ENCODE measurements around the gene ZNF500. TPM values are rescaled to one million over a fixed set of nuclear protein-coding genes. Genes with fewer than 3 reads are reported as not detected.

Gene ZNF500
- total RNA-seq, 1 experiment from 2014 or later, result 20.1 TPM

GRCh38 chr16:4706871-4707270 is 60.1 kb downstream of the ZNF500 start:
- no peaks in the 10 kb centered on the region for H3K4me1 ChIP-seq (ENCODE audit: control insufficient read depth in 1 of 2, insufficient read depth in 2 of 2, low read length in 2 of 2)
- POLR2A ChIA-PET, result no interaction called here
- no peaks in the 10 kb centered on the region for H4K20me1 ChIP-seq (ENCODE audit: insufficient read depth)
- TF ChIP-seq POLR2AphosphoS5 (IDR thresholded peaks at IDR 0.05; ENCODE audit: low read depth, low read length) (no peak), REST (IDR thresholded peaks at IDR 0.05; ENCODE audit: low read depth) (no peak), MAX (IDR thresholded peaks at IDR 0.05) (no peak)
- intact Hi-C loops (cut with micrococcal nuclease), result no loop called here
- peaks cover 7 to 20% of the 10 kb centered on the region in 2 experiments for H3K36me3 ChIP-seq (ENCODE audit: control insufficient read depth in 1 of 2, insufficient read depth in 2 of 2, low read length in 2 of 2)
- no peak overlapping the region for H3K27ac ChIP-seq (ENCODE audit: low read depth, low read length)
- no TSS peak for BruUV-seq (replicated peaks)
- RAD21 ChIA-PET (ENCODE audit: low non-redundant PET in 1 of 2, low total read pairs in 2 of 2, uncharacterized antibody in 2 of 2, unreplicated experiment in 2 of 2), result no interaction called here
- no peak overlapping the region for H3K4me3 ChIP-seq (replicated peaks in 1 of 2; ENCODE audit: low read depth in 1 of 2, low read length in 2 of 2)
- H3K4me2 ChIP-seq (ENCODE audit: low read length), result no peak overlapping the region
- no peaks in the 10 kb centered on the region for H3K9me2 ChIP-seq (ENCODE audit: insufficient read depth)
- H3K79me2 ChIP-seq (ENCODE audit: insufficient read depth, low read length), result 0 out of 2 replicates have a peak, but pooled peaks cover 4% of the 10 kb centered on the region
- no peaks in the 10 kb centered on the region for H3K9me3 ChIP-seq (ENCODE audit: control insufficient read depth in 1 of 2, insufficient read depth in 1 of 2, low read depth in 1 of 2, low read length in 2 of 2)
- no peak overlapping the region for H3K9ac ChIP-seq (ENCODE audit: low read length)
- no peak for ATAC-seq
- CTCF ChIA-PET, result no interaction called here
- no peak for DNase-seq (ENCODE audit: low read depth, low spot score)
- no peaks in the 10 kb centered on the region for H3K27me3 ChIP-seq (ENCODE audit: insufficient read depth, low read length)
- no peak overlapping the region for H2AFZ ChIP-seq (ENCODE audit: low read depth, low read length, poor library complexity, severe bottlenecking)

GRCh38 chr16:4704913-4705312 is 62.0 kb downstream of the ZNF500 start:
- no TSS peak for BruUV-seq (replicated peaks)
- ATAC-seq (no peak), DNase-seq (ENCODE audit: low read depth, low spot score) (no peak)
- H2AFZ ChIP-seq (ENCODE audit: low read depth, low read length, poor library complexity, severe bottlenecking), result no peak overlapping the region
- H3K4me3 ChIP-seq (replicated peaks in 1 of 2; ENCODE audit: low read depth in 1 of 2, low read length in 2 of 2), result no peak overlapping the region
- no peaks in the 10 kb centered on the region for H3K4me1 ChIP-seq (ENCODE audit: control insufficient read depth in 1 of 2, insufficient read depth in 2 of 2, low read length in 2 of 2)
- no peaks in the 10 kb centered on the region for H3K9me2 ChIP-seq (ENCODE audit: insufficient read depth)
- ChIA-PET RAD21 (ENCODE audit: low non-redundant PET in 1 of 2, low total read pairs in 2 of 2, uncharacterized antibody in 2 of 2, unreplicated experiment in 2 of 2) (no interaction called here), CTCF (interaction anchor here (0.6 kb wide), 1 partner anchor 10 kb away, joined by 3 read pairs; no protein-coding TSS in a partner anchor), POLR2A (interaction anchor here (0.6 to 1.1 kb wide), 2 partner anchors 11 to 12 kb away, joined by 3 read pairs; no protein-coding TSS in a partner anchor)
- H3K79me2 ChIP-seq (ENCODE audit: insufficient read depth, low read length), result 0 out of 2 replicates have a peak, but pooled peaks cover 2% of the 10 kb centered on the region
- no peak overlapping the region for H3K9ac ChIP-seq (ENCODE audit: low read length)
- H3K9me3 ChIP-seq (ENCODE audit: control insufficient read depth in 1 of 2, insufficient read depth in 1 of 2, low read depth in 1 of 2, low read length in 2 of 2), result no peaks in the 10 kb centered on the region
- intact Hi-C loops (cut with micrococcal nuclease), result no loop called here
- H4K20me1 ChIP-seq (ENCODE audit: insufficient read depth), result no peaks in the 10 kb centered on the region
- H3K27me3 ChIP-seq (ENCODE audit: insufficient read depth, low read length), result no peaks in the 10 kb centered on the region
- H3K27ac ChIP-seq (ENCODE audit: low read depth, low read length), result no peak overlapping the region
- H3K4me2 ChIP-seq (ENCODE audit: low read length), result no peak overlapping the region
- TF ChIP-seq TCF7L2 (IDR thresholded peaks at IDR 0.05; ENCODE audit: borderline replicate concordance, extremely low read depth, insufficient read depth, insufficient read length) (no peak), YY1 (IDR thresholded peaks at IDR 0.05; ENCODE audit: extremely low read depth, insufficient replicate concordance, low read depth, low read length) (no peak), REST (IDR thresholded peaks at IDR 0.05; ENCODE audit: low read depth) (no peak)
- peaks cover 8 to 14% of the 10 kb centered on the region in 2 experiments for H3K36me3 ChIP-seq (ENCODE audit: control insufficient read depth in 1 of 2, insufficient read depth in 2 of 2, low read length in 2 of 2)
